ENCODE data around the gene CCDC13.

- TF ChIP-seq FOXM1 (IDR thresholded peaks at IDR 0.05; ENCODE audit: low read depth, low read length) (no peak), GABPA (IDR thresholded peaks at IDR 0.05; ENCODE audit: low read depth) (no peak), SP1 (IDR thresholded peaks at IDR 0.05; ENCODE audit: low read depth, low read length) (no peak), RELA (IDR thresholded peaks at IDR 0.05; ENCODE audit: borderline replicate concordance, partially characterized antibody) (no peak), ATF3 (IDR thresholded peaks at IDR 0.05; ENCODE audit: borderline replicate concordance, extremely low read depth, low read depth, low read length) (no peak), ZNF207 (IDR thresholded peaks at IDR 0.05; ENCODE audit: borderline replicate concordance) (no peak)
These were observed 32.2 kb upstream of the CCDC13 start for GRCh38 chr3:42805141-42805821.

Measured in GM12878 (cell line).